OCI-LY7 (cell line): ENCODE data around the gene CORO7. TPM values are rescaled to one million over a fixed set of nuclear protein-coding genes. Genes with fewer than 3 reads are reported as not detected.

Experiments used
- BruUV-seq: library from RNA; stranded (reverse); fragments of 400-500 nt; replicated peaks from 2 replicates; lab custom pipeline; 2021; lab: Mats Ljungman, UMichigan
- CTCF ChIA-PET: fragments of 300-600 bp; sonication (Branson Sonifier 250); formaldehyde crosslinking; loops from one replicate; lab custom pipeline; 2022; ENCODE audit warnings: antibody characterized with exemption; ENCODE audit not compliant: unreplicated experiment; lab: Charles Lee
- POLR2A ChIA-PET: fragments of 300-600 bp; sonication (Branson Sonifier 250); formaldehyde crosslinking; loops from one replicate; lab custom pipeline; 2022; ENCODE audit warnings: antibody characterized with exemption; lab: Charles Lee
- DNase-seq: peaks from one replicate; pipeline ENCODE4 v3.0.0-alpha.2; 2015; ENCODE audit warnings: low spot score
- H2AFZ ChIP-seq: fragments of 200-600 bp; sonication (generic), shearing (Covaris generic); 2 replicates; pipeline ENCODE4 v1.6.1; 2014; ENCODE audit warnings: mild to moderate bottlenecking, antibody characterized with exemption, low read length, moderate library complexity
- H3K27ac ChIP-seq: fragments of 200-600 bp; sonication (generic); 2 replicates; pipeline ENCODE4 v1.5.1; 2014; ENCODE audit warnings: mixed run types, low read depth, mild to moderate bottlenecking, moderate library complexity, low read length, inconsistent platforms; ENCODE audit not compliant: poor library complexity, severe bottlenecking
- H3K36me3 ChIP-seq: fragments of 200-600 bp; sonication (generic); 2 replicates; pipeline ENCODE4 v1.6.1; 2014; ENCODE audit warnings: mild to moderate bottlenecking, antibody characterized with exemption, low read length, moderate library complexity, mixed read lengths; ENCODE audit not compliant: insufficient read depth
- H3K4me1 ChIP-seq: fragments of 200-600 bp; sonication (generic); 2 replicates; pipeline ENCODE4 v1.5.1; 2014; ENCODE audit warnings: mild to moderate bottlenecking, low read length; ENCODE audit not compliant: insufficient read depth, poor library complexity, severe bottlenecking
- H3K4me2 ChIP-seq: fragments of 200-600 bp; sonication (generic); 2 replicates; pipeline ENCODE4 v1.6.1; 2014; ENCODE audit warnings: mild to moderate bottlenecking, low read length
- H3K4me3 ChIP-seq: fragments of 200-600 bp; sonication (generic); 2 replicates; pipeline ENCODE4 v1.5.1; 2014; ENCODE audit warnings: mild to moderate bottlenecking, low read depth, low read length; ENCODE audit not compliant: poor library complexity, severe bottlenecking
- H3K79me2 ChIP-seq: fragments of 200-600 bp; sonication (generic); 2 replicates; pipeline ENCODE4 v1.6.1; 2016; ENCODE audit warnings: low read depth, mild to moderate bottlenecking, low read length, moderate library complexity, mixed read lengths; ENCODE audit not compliant: insufficient read depth
- H3K9me2 ChIP-seq: fragments of 200-600 bp; sonication (generic); 2 replicates; pipeline ENCODE4 v1.6.1; 2016; ENCODE audit warnings: mild to moderate bottlenecking, low read length, mixed read lengths; ENCODE audit not compliant: insufficient read depth
- H3K9me3 ChIP-seq: fragments of 200-600 bp; sonication (generic); 2 replicates; pipeline ENCODE4 v1.6.1; 2014; ENCODE audit warnings: mild to moderate bottlenecking, mixed run types, low read length, mixed read lengths
- H4K20me1 ChIP-seq: fragments of 200-600 bp; sonication (generic); 2 replicates; pipeline ENCODE4 v1.6.1; 2014; ENCODE audit warnings: mild to moderate bottlenecking, antibody characterized with exemption, low read length, moderate library complexity, mixed read lengths; ENCODE audit not compliant: insufficient read depth
- EZH2phosphoT487 ChIP-seq: fragments of 200-600 bp; sonication (generic); IDR thresholded peaks from 2 replicates; pipeline ENCODE4 v1.6.1; 2018; ENCODE audit warnings: low read depth, borderline replicate concordance, mild to moderate bottlenecking, mixed run types, antibody characterized with exemption, low read length, moderate library complexity, mixed read lengths
- intact Hi-C: fragments of 100-400 bp; cut with micrococcal nuclease; formaldehyde crosslinking; loops from one replicate; pipeline ENCODE4 v1.10.0; 2022; ENCODE audit not compliant: unreplicated experiment
- total RNA-seq, 2 experiments: library from RNA; depleted of rRNA in 1 of 2; stranded (reverse); fragments of >200 nt in 1 of 2; shearing (Covaris generic) in 1 of 2; gene quantifications; 2 replicates each; pipeline ENCODE4 v1.2.3, GENCODE V29; 2014 to 2022
- TF ChIP-seq, protein P1 (sequence below): fragments of 200-600 bp; sonication (generic); conservative IDR thresholded peaks from 2 replicates; pipeline ENCODE4 v1.5.1; 2014; ENCODE audit warnings: mild to moderate bottlenecking, antibody characterized with exemption, low read length, moderate library complexity, mixed read lengths

Gene CORO7
- total RNA-seq, 2 experiments from 2014 or later: 77.2 to 112 TPM

DNA sequence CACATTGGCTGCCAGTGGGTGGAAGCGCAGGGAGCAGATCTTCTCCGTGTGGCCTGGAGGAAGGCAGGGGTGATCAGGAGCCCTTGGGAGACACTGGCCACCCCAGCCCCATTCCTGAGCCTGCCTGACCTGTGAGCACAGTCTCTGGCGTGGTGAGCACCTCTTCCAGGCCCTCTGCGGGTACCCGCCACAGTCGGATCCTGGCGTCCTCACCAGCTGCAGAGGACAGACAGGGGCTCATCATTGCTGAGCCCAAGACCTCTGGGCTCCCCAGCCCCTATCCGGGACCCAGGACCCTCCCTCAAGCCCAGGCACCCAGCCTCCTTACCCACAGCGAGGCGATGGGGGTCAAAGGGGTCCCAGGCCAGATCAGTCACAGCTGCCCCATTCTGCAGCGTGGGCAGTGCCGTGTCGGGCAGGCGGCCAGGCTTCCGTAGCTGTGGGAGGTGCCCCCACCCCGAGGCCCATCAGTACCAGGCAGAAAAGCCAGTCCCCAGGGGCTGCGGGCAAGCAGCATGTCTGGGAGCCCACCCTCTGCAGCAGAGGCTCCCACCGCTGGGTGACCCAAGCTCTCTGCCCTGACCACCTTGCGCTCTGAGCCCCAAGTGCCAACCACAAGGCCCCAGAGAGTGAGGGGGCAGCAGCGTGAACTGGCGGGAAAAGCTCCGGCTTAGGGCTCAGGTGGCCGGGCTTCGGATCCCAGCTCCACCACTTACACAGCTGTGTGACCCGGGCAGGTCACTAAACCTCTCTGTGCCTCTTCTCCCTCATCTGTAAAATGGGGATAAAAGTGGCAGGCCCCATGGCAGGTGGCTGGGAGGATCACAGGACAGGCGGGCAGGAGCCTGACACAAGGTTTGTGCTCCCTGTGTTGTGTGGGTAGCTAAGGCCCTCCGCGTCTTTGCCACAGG, 55.1 kb downstream of the CORO7 start:
- H3K4me3 ChIP-seq: no peak overlapping the region
- H2AFZ ChIP-seq: no peak overlapping the region
- H3K79me2 ChIP-seq: no peaks in the 10 kb centered on the region
- H3K4me2 ChIP-seq: no peak overlapping the region
- no peaks in the 10 kb centered on the region for H4K20me1 ChIP-seq
- no peak overlapping the region for H3K27ac ChIP-seq
- DNase-seq: no peak
- intact Hi-C loops: no loop called here
- H3K9me3 ChIP-seq: no peaks in the 10 kb centered on the region
- POLR2A ChIA-PET: no interaction called here
- H3K4me1 ChIP-seq: peaks cover 12% of the 10 kb centered on the region
- TF ChIP-seq, protein P1, sequence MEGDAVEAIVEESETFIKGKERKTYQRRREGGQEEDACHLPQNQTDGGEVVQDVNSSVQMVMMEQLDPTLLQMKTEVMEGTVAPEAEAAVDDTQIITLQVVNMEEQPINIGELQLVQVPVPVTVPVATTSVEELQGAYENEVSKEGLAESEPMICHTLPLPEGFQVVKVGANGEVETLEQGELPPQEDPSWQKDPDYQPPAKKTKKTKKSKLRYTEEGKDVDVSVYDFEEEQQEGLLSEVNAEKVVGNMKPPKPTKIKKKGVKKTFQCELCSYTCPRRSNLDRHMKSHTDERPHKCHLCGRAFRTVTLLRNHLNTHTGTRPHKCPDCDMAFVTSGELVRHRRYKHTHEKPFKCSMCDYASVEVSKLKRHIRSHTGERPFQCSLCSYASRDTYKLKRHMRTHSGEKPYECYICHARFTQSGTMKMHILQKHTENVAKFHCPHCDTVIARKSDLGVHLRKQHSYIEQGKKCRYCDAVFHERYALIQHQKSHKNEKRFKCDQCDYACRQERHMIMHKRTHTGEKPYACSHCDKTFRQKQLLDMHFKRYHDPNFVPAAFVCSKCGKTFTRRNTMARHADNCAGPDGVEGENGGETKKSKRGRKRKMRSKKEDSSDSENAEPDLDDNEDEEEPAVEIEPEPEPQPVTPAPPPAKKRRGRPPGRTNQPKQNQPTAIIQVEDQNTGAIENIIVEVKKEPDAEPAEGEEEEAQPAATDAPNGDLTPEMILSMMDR: no peak
- TF ChIP-seq EZH2phosphoT487: no peak
- CTCF ChIA-PET: no interaction called here
- BruUV-seq: no TSS peak
- H3K36me3 ChIP-seq: peaks cover 78% of the 10 kb centered on the region
- no peaks in the 10 kb centered on the region for H3K9me2 ChIP-seq

DNA sequence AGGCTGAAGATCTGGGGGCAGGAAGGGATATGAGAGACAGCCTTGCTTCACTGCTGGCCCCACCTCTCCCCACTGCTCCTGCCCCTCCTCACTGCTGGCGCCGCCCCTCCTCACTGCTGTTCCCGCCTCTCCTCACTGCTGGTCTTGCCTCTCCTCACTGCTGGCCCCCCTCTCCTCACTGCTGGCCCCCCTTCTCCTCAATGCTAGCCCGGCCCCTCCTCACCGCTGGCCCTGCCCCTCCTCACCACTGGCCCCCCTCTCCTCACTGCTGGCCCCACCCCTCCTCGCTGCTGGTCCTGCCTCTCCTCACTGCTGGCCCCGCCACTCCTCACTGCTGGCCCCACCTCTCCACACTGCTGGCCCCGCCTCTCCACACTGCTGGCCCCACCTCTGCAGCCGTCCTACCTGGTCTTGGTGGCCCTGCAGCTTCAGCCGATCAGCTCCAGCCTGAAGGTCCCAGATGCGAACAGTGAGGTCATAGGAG, 55.8 kb downstream of the CORO7 start:
- Histone ChIP-seq H3K4me3 (no peak overlapping the region), H4K20me1 (no peaks in the 10 kb centered on the region), H3K27ac (no peak overlapping the region), H3K36me3 (peaks cover 77% of the 10 kb centered on the region), H3K4me2 (no peak overlapping the region), H3K9me2 (no peaks in the 10 kb centered on the region), H3K79me2 (no peaks in the 10 kb centered on the region), H3K9me3 (no peaks in the 10 kb centered on the region), H2AFZ (no peak overlapping the region), H3K4me1 (peaks cover 12% of the 10 kb centered on the region)
- CTCF ChIA-PET: no interaction called here
- no TSS peak for BruUV-seq
- intact Hi-C loops: no loop called here
- POLR2A ChIA-PET: interaction anchor here (0.6 kb wide), 1 partner anchor 443 kb away, joined by 4 read pairs; no protein-coding TSS in a partner anchor
- no peak for DNase-seq
- TF ChIP-seq, protein P1: no peak
- TF ChIP-seq EZH2phosphoT487: no peak
